Cardiac muscle cell (in vitro differentiated cells and primary cell): ENCODE data around the gene LVRN. TPM values are rescaled to one million over a fixed set of nuclear protein-coding genes. Genes with fewer than 3 reads are reported as not detected.

Experiments used
- DNase-seq, 2 donors: peaks; one replicate each; pipeline versions ENCODE4 v3.0.0 to v3.0.0-alpha.2; 2010 to 2017; ENCODE audit warnings: low read depth in 1 of 2, low spot score in 1 of 2
- H3K27ac ChIP-seq: fragments of 200-600 bp; sonication (generic); 2 replicates; pipeline ENCODE4 v1.5.1; 2016
- H3K27me3 ChIP-seq: fragments of 200-600 bp; sonication (generic); 2 replicates; pipeline ENCODE4 v1.6.0; 2016; ENCODE audit warnings: control low read depth
- H3K36me3 ChIP-seq: fragments of 200-600 bp; sonication (generic); 2 replicates; pipeline ENCODE4 v1.5.1; 2016; ENCODE audit warnings: control low read depth
- H3K4me1 ChIP-seq: fragments of 200-600 bp; sonication (generic); 2 replicates; pipeline ENCODE4 v1.8.1; 2017; ENCODE audit warnings: low read depth, mild to moderate bottlenecking, mixed run types
- H3K4me3 ChIP-seq: fragments of 200-600 bp; sonication (generic); 2 replicates; pipeline ENCODE4 v1.5.1; 2016; ENCODE audit warnings: mild to moderate bottlenecking
- H3K9me3 ChIP-seq: fragments of 200-600 bp; sonication (generic); 2 replicates; pipeline ENCODE4 v1.5.1; 2017; ENCODE audit warnings: low read depth, mild to moderate bottlenecking, control low read depth
- polyA plus RNA-seq: library from polyadenylated mRNA; unstranded; fragments of >200 nt; fragmentation: Nextera tagmentation; extraction: Ambion mirVana; gene quantifications from 2 replicates; pipeline ENCODE4 v1.2.1, GENCODE V29; 2016
- total RNA-seq: library from RNA; depleted of rRNA; stranded (reverse); fragments of >200 nt; gene quantifications from 2 replicates; pipeline ENCODE4 v1.2.3, GENCODE V29; 2016
- TF ChIP-seq, protein P1 (sequence below): IDR thresholded peaks from 2 replicates; pipeline ENCODE4 v1.5.1; 2012; ENCODE audit warnings: low read depth, mild to moderate bottlenecking, low read length

Gene LVRN
- total and polyA plus RNA-seq, 2 experiments from 2014 or later = 0.36 TPM; not detected in 1

DNA sequence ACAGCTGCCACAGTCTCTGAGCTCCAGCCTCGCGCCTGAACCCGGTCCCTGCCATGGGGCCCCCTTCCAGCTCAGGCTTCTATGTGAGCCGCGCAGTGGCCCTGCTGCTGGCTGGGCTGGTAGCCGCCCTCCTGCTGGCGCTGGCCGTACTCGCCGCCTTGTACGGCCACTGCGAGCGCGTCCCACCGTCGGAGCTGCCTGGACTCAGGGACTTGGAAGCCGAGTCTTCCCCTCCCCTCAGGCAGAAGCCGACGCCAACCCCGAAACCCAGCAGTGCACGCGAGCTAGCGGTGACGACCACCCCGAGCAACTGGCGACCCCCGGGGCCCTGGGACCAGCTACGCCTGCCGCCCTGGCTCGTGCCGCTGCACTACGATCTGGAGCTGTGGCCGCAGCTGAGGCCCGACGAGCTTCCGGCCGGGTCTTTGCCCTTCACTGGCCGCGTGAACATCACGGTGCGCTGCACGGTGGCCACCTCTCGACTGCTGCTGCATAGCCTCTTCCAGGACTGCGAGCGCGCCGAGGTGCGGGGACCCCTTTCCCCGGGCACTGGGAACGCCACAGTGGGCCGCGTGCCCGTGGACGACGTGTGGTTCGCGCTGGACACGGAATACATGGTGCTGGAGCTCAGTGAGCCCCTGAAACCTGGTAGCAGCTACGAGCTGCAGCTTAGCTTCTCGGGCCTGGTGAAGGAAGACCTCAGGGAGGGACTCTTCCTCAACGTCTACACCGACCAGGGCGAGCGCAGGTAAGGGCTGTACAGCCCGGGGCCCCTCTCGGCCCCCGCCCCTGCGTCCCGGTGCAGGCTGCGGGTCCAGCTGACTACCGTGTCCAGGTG, 509 bp downstream of the LVRN start:
- Histone ChIP-seq H3K9me3 (no peaks in the 10 kb centered on the region), H3K27me3 (peaks cover 98% of the 10 kb centered on the region), H3K27ac (no peak overlapping the region), H3K4me1 (no peaks in the 10 kb centered on the region), H3K4me3 (peak overlapping the region; percentile 36), H3K36me3 (no peaks in the 10 kb centered on the region)
- DNase-seq = peak; percentile 44 to 51
- TF ChIP-seq, protein P1, sequence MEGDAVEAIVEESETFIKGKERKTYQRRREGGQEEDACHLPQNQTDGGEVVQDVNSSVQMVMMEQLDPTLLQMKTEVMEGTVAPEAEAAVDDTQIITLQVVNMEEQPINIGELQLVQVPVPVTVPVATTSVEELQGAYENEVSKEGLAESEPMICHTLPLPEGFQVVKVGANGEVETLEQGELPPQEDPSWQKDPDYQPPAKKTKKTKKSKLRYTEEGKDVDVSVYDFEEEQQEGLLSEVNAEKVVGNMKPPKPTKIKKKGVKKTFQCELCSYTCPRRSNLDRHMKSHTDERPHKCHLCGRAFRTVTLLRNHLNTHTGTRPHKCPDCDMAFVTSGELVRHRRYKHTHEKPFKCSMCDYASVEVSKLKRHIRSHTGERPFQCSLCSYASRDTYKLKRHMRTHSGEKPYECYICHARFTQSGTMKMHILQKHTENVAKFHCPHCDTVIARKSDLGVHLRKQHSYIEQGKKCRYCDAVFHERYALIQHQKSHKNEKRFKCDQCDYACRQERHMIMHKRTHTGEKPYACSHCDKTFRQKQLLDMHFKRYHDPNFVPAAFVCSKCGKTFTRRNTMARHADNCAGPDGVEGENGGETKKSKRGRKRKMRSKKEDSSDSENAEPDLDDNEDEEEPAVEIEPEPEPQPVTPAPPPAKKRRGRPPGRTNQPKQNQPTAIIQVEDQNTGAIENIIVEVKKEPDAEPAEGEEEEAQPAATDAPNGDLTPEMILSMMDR = peak; percentile 3

DNA sequence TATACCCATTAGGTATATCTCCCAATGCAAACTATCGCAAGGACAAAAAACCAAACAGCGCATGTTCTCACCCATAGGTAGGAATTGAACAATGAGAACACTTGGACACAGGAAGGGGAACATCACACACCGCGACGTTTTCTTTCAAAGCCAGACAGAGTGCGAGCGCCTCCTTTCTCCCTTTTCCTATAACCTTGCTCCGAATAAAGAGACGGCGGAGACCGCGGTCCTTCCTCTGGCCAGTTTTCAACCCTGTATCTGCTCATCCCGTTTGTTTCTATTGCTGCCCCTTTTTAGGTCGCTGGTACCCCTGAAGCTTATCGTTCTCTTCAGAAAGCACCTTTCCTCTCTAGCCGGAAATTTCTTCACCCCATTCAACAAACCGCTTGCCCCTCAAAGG, 1.3 kb downstream of the LVRN start:
- peak overlapping the region; percentile 36 for H3K4me3 ChIP-seq
- no peaks in the 10 kb centered on the region for H3K9me3 ChIP-seq

DNA sequence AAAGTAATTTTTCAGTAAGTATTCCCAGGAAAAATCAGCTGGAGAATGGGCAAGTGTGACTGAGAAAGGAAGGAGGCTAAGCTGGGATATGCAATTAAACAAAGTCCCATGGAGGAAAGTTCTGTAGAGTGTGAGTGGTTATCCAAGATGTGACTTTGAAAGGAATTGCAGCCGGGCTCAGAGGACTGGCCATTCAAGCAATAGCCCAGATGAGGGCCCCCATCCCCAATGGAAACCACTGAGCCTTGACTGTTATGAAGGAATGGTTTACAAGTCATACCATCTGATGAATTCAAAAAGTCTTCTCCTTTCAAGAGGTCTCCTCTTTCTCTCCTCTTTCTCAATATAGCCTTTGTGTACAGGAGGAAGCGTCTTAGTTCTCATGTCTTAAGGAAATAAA, 6.5 kb downstream of the LVRN start:
- H3K4me3 ChIP-seq = no peak overlapping the region
- H3K27ac ChIP-seq = no peak overlapping the region
- H3K36me3 ChIP-seq = no peaks in the 10 kb centered on the region
- no peaks in the 10 kb centered on the region for H3K9me3 ChIP-seq
- H3K27me3 ChIP-seq = peaks cover 48% of the 10 kb centered on the region
- no peak for DNase-seq
- no peaks in the 10 kb centered on the region for H3K4me1 ChIP-seq
- TF ChIP-seq, protein P1 = no peak

More for the DNA sequence above, 1.3 kb downstream of the LVRN start:
- peak in 1 of 2 donors; percentile 5 for DNase-seq
- Histone ChIP-seq H3K36me3 (no peaks in the 10 kb centered on the region), H3K27me3 (peaks cover 97% of the 10 kb centered on the region), H3K4me1 (no peaks in the 10 kb centered on the region), H3K27ac (no peak overlapping the region)
- TF ChIP-seq, protein P1 = no peak

DNA sequence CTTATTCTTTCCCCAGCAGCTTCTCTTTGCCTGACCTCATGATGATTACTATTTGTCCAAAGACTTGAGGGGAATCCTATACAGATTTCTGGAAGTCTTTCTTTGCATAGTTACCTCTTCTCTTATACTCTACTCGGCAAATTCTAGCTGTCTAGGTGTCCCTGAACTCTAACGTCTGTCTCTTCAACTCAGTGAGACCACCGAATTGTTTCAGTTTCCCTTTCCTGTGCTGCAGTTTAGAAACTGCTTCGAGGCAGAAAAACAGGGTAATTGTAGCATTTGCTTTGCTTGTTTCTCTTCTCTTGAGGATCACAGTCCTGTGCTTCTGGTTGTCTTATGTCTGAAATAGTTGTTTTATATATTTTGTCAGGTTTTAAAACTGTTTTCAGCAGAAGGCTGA, 14.8 kb downstream of the LVRN start:
- Histone ChIP-seq H3K27me3 (no peaks in the 10 kb centered on the region), H3K4me1 (no peaks in the 10 kb centered on the region), H3K9me3 (no peaks in the 10 kb centered on the region), H3K36me3 (no peaks in the 10 kb centered on the region), H3K27ac (no peak overlapping the region), H3K4me3 (no peak overlapping the region)
- DNase-seq = no peak
- TF ChIP-seq, protein P1 = no peak

DNA sequence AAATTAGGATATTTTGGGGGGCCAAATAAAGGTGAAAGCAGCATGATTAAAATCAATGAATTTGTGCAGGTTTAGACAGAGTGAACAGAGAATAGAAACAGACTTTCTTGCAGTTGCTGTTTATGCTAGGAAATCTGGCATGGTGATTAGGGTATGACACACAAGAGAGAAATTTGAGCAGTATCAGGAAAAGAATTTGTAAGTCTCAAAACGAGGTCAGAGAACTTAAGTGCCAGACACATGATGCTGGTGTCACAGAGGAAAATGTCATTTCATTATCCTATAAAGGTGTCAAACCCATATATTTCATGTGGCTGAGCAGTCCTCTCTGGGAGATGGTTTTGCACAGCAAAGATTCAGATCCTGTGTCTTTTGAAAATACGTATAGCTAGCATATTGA, 15.7 kb downstream of the LVRN start:
- Histone ChIP-seq H3K36me3 (no peaks in the 10 kb centered on the region), H3K4me3 (no peak overlapping the region), H3K27ac (no peak overlapping the region), H3K27me3 (no peaks in the 10 kb centered on the region), H3K4me1 (no peaks in the 10 kb centered on the region), H3K9me3 (no peaks in the 10 kb centered on the region)
- DNase-seq = peak in 1 of 2 donors; percentile 79
- TF ChIP-seq, protein P1 = no peak
